PC-9 (cell line): ENCODE measurements around the gene SMAD1.

ENCODE experiments used
- EZH2 ChIP-seq: fragments of 200-600 bp; sonication (generic); IDR thresholded peaks from 2 replicates; pipeline ENCODE4 v1.8.0; 2017; ENCODE audit warnings: antibody characterized with exemption, low read depth
- TF ChIP-seq, protein P1 (sequence below): fragments of 200-600 bp; sonication (generic); conservative IDR thresholded peaks from 2 replicates; pipeline ENCODE4 v1.6.1; 2017; ENCODE audit warnings: mixed run types, antibody characterized with exemption, mild to moderate bottlenecking, moderate library complexity

DNA sequence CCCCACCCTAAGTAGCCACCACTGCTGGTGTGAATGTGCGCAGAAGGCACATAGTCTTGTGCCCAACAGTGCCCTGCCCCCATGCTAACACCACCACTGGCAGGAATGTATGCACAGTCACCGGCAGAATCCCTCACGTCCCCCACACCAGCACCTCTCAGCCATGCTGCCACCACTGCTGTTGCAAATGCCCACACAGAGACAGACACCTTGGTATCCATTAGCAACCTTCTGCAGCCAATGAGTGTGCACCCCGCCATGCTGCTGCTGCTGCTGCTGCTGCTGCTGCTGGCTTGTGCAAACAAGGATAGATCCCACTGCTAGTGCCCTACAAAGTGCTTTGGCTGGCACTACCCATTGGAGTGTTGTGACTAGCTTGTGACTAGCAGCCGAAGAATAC is 85.1 kb downstream of the SMAD1 start:
- TF ChIP-seq, protein P1, sequence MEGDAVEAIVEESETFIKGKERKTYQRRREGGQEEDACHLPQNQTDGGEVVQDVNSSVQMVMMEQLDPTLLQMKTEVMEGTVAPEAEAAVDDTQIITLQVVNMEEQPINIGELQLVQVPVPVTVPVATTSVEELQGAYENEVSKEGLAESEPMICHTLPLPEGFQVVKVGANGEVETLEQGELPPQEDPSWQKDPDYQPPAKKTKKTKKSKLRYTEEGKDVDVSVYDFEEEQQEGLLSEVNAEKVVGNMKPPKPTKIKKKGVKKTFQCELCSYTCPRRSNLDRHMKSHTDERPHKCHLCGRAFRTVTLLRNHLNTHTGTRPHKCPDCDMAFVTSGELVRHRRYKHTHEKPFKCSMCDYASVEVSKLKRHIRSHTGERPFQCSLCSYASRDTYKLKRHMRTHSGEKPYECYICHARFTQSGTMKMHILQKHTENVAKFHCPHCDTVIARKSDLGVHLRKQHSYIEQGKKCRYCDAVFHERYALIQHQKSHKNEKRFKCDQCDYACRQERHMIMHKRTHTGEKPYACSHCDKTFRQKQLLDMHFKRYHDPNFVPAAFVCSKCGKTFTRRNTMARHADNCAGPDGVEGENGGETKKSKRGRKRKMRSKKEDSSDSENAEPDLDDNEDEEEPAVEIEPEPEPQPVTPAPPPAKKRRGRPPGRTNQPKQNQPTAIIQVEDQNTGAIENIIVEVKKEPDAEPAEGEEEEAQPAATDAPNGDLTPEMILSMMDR, result no peak
- TF ChIP-seq EZH2, result no peak
